Esophagus squamous epithelium (tissue), 4 donors: ENCODE measurements around the gene PCNT.

Source experiments
- CTCF ChIP-seq, 6 experiments: fragments of 450-650 bp in 4 of 6; fragments of 200-600 bp in 2 of 6; sonication (generic) in 2 of 6; IDR thresholded peaks; one replicate each; pipeline ENCODE4 v1.5.1; 2016 to 2019; ENCODE audit warnings: antibody characterized with exemption in 6 of 6, mild to moderate bottlenecking in 4 of 6, moderate library complexity in 4 of 6
- POLR2A ChIP-seq, 4 donors: fragments of 450-650 bp; IDR thresholded peaks; one replicate each; pipeline ENCODE4 v1.6.1; 2017; ENCODE audit warnings: antibody characterized with exemption in 4 of 4, mild to moderate bottlenecking in 4 of 4, moderate library complexity in 3 of 4

DNA sequence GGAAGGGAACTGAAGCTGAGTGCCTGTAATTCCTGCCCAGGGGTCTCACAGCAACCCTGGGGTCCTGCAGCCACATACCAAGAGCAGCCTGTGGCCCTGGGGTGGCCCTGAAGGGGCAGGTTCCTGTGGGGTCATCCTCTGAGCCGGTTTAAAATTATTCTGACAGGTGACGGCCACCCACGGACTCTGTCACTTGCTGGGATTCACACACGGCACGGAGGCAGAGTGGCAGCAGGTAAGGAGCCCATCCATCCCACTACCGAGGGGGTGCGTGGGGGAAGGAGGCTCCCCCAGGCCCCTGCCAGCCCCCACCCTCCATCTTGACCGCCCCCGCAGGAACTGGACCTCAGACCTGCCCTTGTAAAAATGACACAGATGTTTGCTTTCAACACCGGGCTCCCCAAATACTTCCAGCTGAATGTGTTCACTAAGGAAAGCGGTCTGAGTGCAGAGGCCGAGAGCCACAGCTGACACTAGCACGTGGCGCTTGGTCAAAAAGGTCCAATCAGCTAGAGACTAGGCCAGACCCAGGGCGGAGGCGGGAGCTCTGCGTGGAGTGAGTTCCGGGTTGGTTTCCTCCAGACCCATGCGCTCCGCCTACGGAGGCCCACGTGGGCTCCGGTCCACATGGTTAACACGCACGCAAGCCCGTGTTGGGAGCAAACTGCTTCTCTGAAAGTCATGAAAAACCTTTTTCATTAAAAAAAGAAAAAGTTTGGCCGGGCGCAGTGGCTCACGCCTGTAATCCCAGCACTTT lies 27.8 kb upstream of the PCNT start:
- TF ChIP-seq POLR2A (IDR thresholded peaks at IDR 0.05) (no peak), CTCF (IDR thresholded peaks at IDR 0.05) (no peak)
